ENCODE results near the gene DOK6. TPM values are rescaled to one million over a fixed set of nuclear protein-coding genes. Genes with fewer than 3 reads are reported as not detected.

DOK6 gene
- total RNA-seq, 1 donor, result 2.1 TPM

DNA sequence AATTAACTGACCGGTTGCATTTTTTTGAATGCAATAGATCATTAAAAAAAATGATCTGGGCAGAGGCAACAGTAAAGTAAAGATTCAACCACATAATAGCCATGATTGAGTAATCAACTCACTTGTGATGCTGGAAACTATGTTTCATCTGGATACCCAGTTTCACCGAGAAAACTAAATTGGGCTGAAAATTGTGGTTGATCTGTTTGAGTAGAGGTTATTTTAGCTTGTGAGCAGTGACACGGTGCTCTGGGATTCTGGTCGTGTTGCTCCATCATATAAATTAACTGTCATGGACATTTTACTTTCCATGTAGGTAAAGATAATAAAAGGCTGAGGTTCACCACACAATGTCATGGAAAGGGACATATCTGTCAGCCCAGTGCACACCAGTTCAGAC lies 488.3 kb downstream of the DOK6 start:
- TF ChIP-seq, protein P1, sequence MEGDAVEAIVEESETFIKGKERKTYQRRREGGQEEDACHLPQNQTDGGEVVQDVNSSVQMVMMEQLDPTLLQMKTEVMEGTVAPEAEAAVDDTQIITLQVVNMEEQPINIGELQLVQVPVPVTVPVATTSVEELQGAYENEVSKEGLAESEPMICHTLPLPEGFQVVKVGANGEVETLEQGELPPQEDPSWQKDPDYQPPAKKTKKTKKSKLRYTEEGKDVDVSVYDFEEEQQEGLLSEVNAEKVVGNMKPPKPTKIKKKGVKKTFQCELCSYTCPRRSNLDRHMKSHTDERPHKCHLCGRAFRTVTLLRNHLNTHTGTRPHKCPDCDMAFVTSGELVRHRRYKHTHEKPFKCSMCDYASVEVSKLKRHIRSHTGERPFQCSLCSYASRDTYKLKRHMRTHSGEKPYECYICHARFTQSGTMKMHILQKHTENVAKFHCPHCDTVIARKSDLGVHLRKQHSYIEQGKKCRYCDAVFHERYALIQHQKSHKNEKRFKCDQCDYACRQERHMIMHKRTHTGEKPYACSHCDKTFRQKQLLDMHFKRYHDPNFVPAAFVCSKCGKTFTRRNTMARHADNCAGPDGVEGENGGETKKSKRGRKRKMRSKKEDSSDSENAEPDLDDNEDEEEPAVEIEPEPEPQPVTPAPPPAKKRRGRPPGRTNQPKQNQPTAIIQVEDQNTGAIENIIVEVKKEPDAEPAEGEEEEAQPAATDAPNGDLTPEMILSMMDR (IDR thresholded peaks at IDR 0.05; ENCODE audit: insufficient read depth, low read length), result no peak
- DNase-seq (ENCODE audit: low read depth), result no peak
- no peak overlapping the region for H3K4me3 ChIP-seq (ENCODE audit: low read depth, low read length)

DNA sequence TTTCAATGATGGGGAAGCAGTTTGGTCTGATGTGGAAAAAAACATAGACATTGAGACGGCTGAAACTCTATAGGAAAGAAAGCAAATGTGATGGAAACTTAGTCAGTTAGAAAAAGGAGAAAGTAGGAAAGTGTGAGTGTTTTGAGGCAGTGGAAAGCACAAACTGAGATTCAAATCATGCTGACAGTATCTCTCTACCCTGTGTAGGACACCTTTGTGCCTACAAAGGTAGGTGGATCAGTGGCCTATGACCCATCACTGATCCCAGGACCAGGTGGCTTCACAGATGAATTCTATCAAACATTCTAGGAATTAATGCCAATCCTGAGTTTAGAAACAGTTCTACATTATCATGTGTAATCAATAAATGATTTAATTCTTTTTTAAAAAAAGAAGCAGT lies 489.9 kb downstream of the DOK6 start:
- H3K4me3 ChIP-seq (ENCODE audit: low read depth, low read length), result no peak overlapping the region
- no peak for DNase-seq (ENCODE audit: low read depth)
- TF ChIP-seq, protein P1 (IDR thresholded peaks at IDR 0.05; ENCODE audit: insufficient read depth, low read length), result no peak

GRCh38 chr18:69894467-69894866 lies 493.8 kb downstream of the DOK6 start:
- no peak for DNase-seq (ENCODE audit: low read depth)
- H3K4me3 ChIP-seq (ENCODE audit: low read depth, low read length), result no peak overlapping the region
- TF ChIP-seq, protein P1 (IDR thresholded peaks at IDR 0.05; ENCODE audit: insufficient read depth, low read length), result no peak

GRCh38 chr18:69895066-69896047 lies 494.7 kb downstream of the DOK6 start:
- DNase-seq (ENCODE audit: low read depth), result no peak
- H3K4me3 ChIP-seq (ENCODE audit: low read depth, low read length), result no peak overlapping the region
- TF ChIP-seq, protein P1 (IDR thresholded peaks at IDR 0.05; ENCODE audit: insufficient read depth, low read length), result no peak

DNA sequence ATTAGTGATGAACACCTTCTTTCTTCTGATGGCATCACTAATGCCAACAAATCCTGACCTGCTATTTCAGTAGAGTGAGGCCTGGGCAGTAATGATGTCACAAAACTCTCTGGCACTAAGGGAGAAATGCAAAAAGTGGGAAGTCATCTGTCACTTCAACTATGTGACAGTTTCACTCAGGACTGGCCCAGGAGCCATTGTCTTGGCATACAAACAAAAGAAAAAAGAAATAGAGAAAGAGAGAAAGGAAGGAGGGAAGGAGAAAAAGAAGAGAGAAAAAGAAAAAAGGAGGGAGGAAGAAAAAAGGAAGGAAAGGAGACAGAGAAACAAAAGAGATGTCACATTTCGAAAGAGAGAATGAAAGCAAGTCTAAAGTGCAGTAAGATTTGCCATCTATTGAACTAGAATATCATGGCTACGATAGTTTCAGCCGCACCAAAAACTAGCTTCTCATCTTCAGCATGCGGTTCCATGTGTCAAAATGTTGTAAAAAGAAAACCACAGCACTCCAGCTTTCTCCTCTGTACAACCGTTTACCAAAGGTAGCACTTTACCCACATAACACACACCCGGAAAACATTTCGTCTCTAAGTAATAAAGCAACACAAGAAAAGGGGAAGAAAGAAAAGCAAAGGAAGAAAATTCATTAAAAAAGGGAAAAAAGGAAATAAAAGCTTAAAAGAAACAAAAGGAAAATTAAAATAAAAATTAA lies 496.9 kb downstream of the DOK6 start:
- TF ChIP-seq, protein P1 (IDR thresholded peaks at IDR 0.05; ENCODE audit: insufficient read depth, low read length), result no peak
- no peak for DNase-seq (ENCODE audit: low read depth)

GRCh38 chr18:69898241-69898861 lies 497.7 kb downstream of the DOK6 start:
- no peak overlapping the region for H3K4me3 ChIP-seq (ENCODE audit: low read depth, low read length)
- TF ChIP-seq, protein P1 (IDR thresholded peaks at IDR 0.05; ENCODE audit: insufficient read depth, low read length), result no peak
- DNase-seq (ENCODE audit: low read depth), result no peak

More for the DNA sequence above, 496.9 kb downstream of the DOK6 start:
- H3K4me3 ChIP-seq (ENCODE audit: low read depth, low read length), result no peak overlapping the region

Measured in fibroblast of the aortic adventitia (primary cell).